IPS DF 6.9 (cell line): ENCODE results near the gene ANKRD2.

Experiments used
- DNase-seq: peaks from one replicate; pipeline ENCODE4 v3.0.0-alpha.2; 2013; ENCODE audit warnings: low read depth, low spot score
- H3K27ac ChIP-seq: one replicate; pipeline ENCODE4 v1.5.1; 2013; ENCODE audit warnings: low read length, control low read depth
- H3K27me3 ChIP-seq: 2 replicates; pipeline ENCODE4 v1.6.1; 2013; ENCODE audit warnings: mild to moderate bottlenecking, low read length; ENCODE audit not compliant: control insufficient read depth, insufficient read depth
- H3K36me3 ChIP-seq: 2 replicates; pipeline ENCODE4 v1.6.1; 2013; ENCODE audit warnings: low read length; ENCODE audit not compliant: control insufficient read depth, insufficient read depth
- H3K4me1 ChIP-seq: 2 replicates; pipeline ENCODE4 v1.6.1; 2013; ENCODE audit warnings: low read length; ENCODE audit not compliant: control insufficient read depth, insufficient read depth
- H3K4me3 ChIP-seq: 2 replicates; pipeline ENCODE4 v1.5.1; 2013; ENCODE audit warnings: mild to moderate bottlenecking, low read length
- H3K9me3 ChIP-seq: 2 replicates; pipeline ENCODE4 v1.6.1; 2013; ENCODE audit warnings: low read length, inconsistent platforms; ENCODE audit not compliant: control insufficient read depth, insufficient read depth
- WGBS: extraction: QIAGEN DNeasy Blood & Tissue Kit; methylation state at CpG from one replicate; pipeline ENCODE4 v1.1.7; 2013; ENCODE audit warnings: mixed read lengths, missing lambda C conversion rate; ENCODE audit not compliant: insufficient read length, insufficient coverage; 5-methylcytosine and 5-hydroxymethylcytosine counted together

The ANKRD2 gene

DNA sequence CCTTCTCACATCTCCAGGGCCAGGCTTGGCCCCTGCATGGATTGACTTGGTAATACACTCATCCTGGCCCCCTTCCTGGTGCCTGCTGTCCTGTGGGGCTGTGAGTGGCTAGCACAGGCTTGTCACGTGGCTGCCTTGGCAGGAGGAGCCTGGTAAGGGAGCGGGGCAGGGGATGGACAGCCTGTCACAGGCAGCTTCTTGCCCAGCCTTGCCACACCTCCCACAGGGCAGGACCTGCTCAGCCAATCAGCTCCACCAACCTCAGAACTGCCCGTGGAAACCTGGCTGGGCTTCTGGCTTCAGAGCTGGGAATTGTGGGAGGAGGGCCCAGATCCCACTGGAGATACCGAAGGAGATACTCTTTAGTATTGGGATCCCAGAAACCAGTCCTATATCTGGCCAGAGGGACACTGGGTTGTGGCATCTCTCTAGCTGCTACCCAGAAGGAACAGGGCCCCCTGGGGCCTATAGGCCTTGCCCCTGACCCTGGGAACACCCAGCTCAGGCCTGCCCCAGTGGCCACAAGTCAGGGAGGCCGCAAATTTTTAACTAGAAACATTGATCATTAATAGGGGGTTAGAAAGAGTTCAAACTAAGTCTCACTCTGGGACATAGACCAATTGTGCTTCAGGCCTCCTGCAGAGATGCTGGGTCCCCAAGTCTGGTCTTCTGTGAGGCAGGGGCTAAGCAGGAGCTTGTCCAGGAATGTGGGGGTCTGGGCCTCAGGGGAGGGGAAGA lies 11.7 kb downstream of the ANKRD2 start, which contains the start of gene HOGA1:
Gene HOGA1, plus strand, starts transcription at position 330 of the 738 bp plus-strand sequence. Its CDS starts 315 bp downstream, at position 645.
- peak; percentile 37 for DNase-seq
- H3K4me1 ChIP-seq, result peaks cover 1% of the 10 kb centered on the region; the same call in 1 of the 2 replicates
- no peaks in the 10 kb centered on the region for H3K27me3 ChIP-seq

DNA sequence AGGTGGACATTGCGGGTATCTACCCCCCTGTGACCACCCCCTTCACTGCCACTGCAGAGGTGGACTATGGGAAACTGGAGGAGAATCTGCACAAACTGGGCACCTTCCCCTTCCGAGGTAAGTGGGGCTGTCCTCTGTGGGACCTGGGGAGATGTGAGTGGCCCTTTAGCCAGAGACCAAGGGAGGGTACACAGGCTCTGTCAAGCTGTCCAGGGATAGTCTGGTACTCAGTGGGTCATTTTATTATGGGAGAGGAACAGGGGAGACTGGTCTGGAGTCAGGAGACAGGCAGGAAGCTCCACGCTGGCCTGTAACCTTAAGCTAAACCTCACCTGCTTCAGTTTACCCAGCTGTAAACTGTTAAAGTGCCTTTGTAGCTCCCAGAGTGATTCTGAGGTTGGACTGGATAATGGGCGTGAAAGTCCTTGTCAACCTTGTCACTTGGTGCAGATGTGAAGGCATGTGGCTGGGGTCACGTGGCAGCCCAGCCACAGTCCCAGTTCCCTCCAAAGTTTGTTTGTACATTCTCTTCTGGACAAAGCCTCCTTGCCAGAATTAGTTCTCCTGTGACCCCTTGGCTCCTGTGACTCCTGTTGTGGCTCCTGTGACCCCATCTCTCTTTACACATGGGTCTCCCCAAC lies 12.3 kb downstream of the ANKRD2 start:
- DNase-seq, result no peak
- no peak overlapping the region for H3K27ac ChIP-seq
- no peaks in the 10 kb centered on the region for H3K27me3 ChIP-seq
- H3K9me3 ChIP-seq, result no peaks in the 10 kb centered on the region
- H3K4me1 ChIP-seq, result peaks cover 1% of the 10 kb centered on the region; the same call in 1 of the 2 replicates
- H3K4me3 ChIP-seq, result no peak overlapping the region
- no peaks in the 10 kb centered on the region; the same call in 1 of the 2 replicates for H3K36me3 ChIP-seq
- WGBS, result no CpG with 5 or more reads among the region's 5 CpGs

More for the DNA sequence above, 11.7 kb downstream of the ANKRD2 start, which contains the start of gene HOGA1:
- H3K9me3 ChIP-seq, result no peaks in the 10 kb centered on the region
- no peaks in the 10 kb centered on the region; the same call in 1 of the 2 replicates for H3K36me3 ChIP-seq
- H3K27ac ChIP-seq, result no peak within 1 kb of the TSS
- H3K4me3 ChIP-seq, result no peak within 1 kb of the TSS
- WGBS, result no CpG with 5 or more reads among the region's 5 CpGs

DNA sequence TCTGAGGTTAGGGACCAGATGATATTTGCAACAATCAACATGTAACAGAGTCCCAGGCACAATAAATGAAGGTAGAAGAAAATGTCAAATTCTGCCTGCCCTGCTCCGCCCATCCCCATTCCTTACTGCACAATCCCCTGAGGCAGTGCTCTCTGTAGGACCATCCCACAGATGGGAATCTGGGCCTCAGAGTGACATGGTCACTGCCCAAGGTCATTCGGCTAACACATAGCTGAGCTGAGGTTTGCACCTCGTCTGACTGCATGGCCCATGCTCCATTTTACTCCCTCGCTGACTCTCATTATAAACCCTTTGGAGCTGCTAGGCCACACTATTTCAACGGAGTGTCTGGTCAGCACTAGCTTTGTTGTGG lies 12.8 kb downstream of the ANKRD2 start:
- no peak overlapping the region for H3K27ac ChIP-seq

DNA sequence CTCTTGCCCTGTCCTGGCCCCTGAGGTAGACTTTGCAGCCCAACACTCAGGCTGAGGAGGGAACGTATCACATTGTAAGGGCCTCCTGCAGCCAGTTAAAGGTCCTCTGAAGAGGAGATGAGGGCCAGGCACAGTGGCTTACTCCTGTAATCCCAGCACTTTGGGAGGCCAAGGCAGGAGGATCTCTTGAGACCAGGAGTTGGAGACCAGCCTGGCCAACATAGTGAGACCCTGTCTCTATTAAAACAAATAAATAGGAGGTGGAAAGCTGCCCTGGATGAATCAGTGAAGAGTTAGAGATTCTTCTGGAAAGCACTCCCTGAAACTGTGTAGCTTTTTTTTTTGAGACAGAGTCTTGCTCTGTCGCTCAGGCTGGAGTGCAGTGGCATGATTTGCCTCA lies 14.6 kb downstream of the ANKRD2 start:
- H3K4me1 ChIP-seq, result peaks cover 1% of the 10 kb centered on the region; the same call in 1 of the 2 replicates
- no peaks in the 10 kb centered on the region for H3K27me3 ChIP-seq
- H3K9me3 ChIP-seq, result no peaks in the 10 kb centered on the region
- H3K36me3 ChIP-seq, result no peaks in the 10 kb centered on the region; the same call in 1 of the 2 replicates
- WGBS, result no CpG with 5 or more reads among the region's 2 CpGs
- DNase-seq, result no peak
- H3K27ac ChIP-seq, result no peak overlapping the region
- no peak overlapping the region for H3K4me3 ChIP-seq

More for the DNA sequence above, 12.8 kb downstream of the ANKRD2 start:
- WGBS, result no CpG with 5 or more reads among the region's 5 CpGs
- Histone ChIP-seq H3K4me1 (peaks cover 1% of the 10 kb centered on the region; the same call in 1 of the 2 replicates), H3K9me3 (no peaks in the 10 kb centered on the region), H3K27me3 (no peaks in the 10 kb centered on the region), H3K36me3 (no peaks in the 10 kb centered on the region; the same call in 1 of the 2 replicates), H3K4me3 (no peak overlapping the region)
- DNase-seq, result no peak

DNA sequence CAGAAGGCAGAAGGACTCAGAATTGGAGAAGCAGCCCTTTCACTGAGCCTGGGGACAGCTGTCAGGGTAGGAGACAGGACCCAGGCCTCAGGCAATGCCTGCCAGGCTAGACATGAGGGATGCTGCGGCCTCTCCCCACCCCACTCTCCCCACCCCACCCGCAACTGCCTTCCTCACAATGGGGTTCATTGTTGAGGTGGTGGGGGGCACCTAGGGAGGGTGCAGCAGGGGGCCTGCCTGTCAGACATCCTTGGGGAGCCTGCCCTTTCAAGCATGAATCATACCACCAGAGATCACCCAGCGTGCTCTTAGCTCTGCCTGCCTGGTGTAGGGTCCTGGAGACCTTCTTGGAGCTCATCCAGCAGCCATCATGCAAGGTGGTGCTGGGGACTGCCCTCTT lies 16.9 kb downstream of the ANKRD2 start, which contains the start of gene C10orf62:
Gene C10orf62, plus strand, starts transcription at position 243 of the 400 bp plus-strand sequence. CDS start 177 bp downstream, outside the sequence.
- DNase-seq, result no peak
- no peak within 1 kb of the TSS for H3K27ac ChIP-seq
- WGBS, result no CpG with 5 or more reads among the region's 3 CpGs
- peaks cover 1% of the 10 kb centered on the region; the same call in 1 of the 2 replicates for H3K4me1 ChIP-seq
- H3K4me3 ChIP-seq, result no peak within 1 kb of the TSS
- H3K27me3 ChIP-seq, result no peaks in the 10 kb centered on the region
- H3K36me3 ChIP-seq, result no peaks in the 10 kb centered on the region
- H3K9me3 ChIP-seq, result no peaks in the 10 kb centered on the region

DNA sequence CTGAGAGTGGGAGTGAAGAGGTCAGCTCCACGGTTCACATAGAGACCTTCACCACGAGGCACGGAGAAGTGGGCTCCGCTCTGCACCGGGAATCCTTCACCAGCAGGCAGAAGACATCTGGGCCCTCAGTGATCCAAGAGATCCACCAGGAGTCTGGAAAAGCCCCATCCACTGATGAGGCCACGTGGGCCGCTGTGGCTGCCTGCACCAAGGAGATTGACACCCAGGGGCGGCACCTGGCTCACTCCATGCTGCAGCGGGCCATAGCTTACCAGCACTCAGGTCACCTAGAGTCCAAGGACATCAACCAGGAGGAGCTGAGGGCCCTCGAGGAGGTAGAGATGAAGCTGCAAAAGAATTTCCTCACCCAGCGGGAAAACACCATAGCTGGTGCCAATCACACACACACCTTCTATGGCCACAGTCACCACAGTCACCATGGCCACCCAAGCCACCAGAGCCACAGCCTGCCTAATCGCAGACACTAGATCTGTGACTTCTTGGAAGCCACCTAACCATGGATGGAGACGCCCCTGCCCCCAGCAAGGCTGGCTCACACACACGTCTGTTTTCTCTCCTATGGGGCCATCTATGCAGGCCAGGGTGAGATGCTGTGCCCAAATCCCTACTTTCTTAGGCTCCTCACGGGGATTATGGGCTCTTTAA lies 17.6 kb downstream of the ANKRD2 start:
- DNase-seq, result no peak
- Histone ChIP-seq H3K27me3 (no peaks in the 10 kb centered on the region), H3K4me3 (no peak overlapping the region; the same call in 1 of the 2 replicates), H3K4me1 (no peaks in the 10 kb centered on the region), H3K36me3 (no peaks in the 10 kb centered on the region), H3K9me3 (no peaks in the 10 kb centered on the region), H3K27ac (no peak overlapping the region)
- WGBS, result no CpG with 5 or more reads among the region's 15 CpGs

DNA sequence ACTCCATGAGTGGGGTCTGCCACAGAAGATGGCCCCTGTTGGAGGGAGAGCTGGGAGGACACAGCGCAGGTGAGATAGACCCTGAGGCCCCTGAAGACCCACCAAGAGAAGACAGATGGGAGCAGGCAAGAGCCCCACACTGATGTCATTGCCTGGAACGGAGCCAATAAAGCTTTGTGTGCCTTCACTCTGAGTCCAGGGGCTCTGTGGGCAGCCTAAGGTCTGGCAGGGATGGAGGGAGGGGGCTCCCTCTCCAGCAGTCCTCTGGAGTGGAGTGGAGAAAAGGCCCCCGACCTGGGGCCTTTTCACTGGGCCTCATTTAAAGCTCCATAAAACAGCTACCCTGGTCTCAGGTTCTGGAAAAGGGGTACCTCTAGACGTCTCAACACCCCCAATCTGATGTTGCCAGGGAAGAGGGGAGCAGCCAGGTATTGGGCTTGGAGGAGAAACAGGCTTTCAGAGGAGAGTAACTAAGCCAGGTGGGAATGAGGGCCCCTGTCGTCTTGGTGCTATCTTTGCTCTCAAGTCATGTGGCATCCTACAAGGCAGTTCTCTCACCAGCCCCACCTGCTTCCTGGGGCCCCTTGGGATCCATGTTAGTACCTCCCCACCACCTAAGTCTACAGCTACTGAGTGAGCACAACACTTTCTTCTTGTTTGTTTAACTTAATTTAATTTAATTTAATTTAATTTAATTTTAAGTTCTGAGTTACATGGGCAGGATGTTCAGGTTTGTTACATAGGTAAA lies 18.3 kb downstream of the ANKRD2 start:
- Histone ChIP-seq H3K9me3 (no peaks in the 10 kb centered on the region), H3K4me1 (no peaks in the 10 kb centered on the region), H3K27me3 (no peaks in the 10 kb centered on the region), H3K27ac (no peak overlapping the region), H3K4me3 (no peak overlapping the region; the same call in 1 of the 2 replicates), H3K36me3 (no peaks in the 10 kb centered on the region)
- no peak for DNase-seq
- WGBS, result no CpG with 5 or more reads among the region's 5 CpGs

DNA sequence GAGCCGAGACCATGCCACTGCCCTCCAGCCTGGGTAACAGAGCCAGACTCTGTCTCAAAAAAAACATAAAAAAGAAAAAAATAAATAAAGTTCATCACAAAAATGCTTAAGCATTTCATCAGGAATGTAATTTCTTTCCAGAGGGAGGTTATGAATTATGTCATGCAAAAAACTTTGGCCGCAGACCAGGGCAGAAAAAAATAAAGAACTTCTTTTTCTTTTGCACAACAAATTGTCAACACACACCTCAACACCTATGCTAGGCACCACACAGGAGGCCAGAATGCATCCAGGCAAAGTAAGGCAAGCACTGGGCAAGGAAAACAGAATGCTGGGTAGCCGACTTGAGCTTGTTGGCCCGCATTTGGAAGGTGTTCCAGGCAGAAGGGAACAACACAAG lies 20.8 kb downstream of the ANKRD2 start:
- H3K4me3 ChIP-seq, result no peak overlapping the region
- H3K9me3 ChIP-seq, result no peaks in the 10 kb centered on the region
- no peak for DNase-seq
- no peaks in the 10 kb centered on the region for H3K36me3 ChIP-seq
- H3K4me1 ChIP-seq, result no peaks in the 10 kb centered on the region
- WGBS, result no CpG with 5 or more reads among the region's 4 CpGs
- no peak overlapping the region for H3K27ac ChIP-seq
- H3K27me3 ChIP-seq, result no peaks in the 10 kb centered on the region

DNA sequence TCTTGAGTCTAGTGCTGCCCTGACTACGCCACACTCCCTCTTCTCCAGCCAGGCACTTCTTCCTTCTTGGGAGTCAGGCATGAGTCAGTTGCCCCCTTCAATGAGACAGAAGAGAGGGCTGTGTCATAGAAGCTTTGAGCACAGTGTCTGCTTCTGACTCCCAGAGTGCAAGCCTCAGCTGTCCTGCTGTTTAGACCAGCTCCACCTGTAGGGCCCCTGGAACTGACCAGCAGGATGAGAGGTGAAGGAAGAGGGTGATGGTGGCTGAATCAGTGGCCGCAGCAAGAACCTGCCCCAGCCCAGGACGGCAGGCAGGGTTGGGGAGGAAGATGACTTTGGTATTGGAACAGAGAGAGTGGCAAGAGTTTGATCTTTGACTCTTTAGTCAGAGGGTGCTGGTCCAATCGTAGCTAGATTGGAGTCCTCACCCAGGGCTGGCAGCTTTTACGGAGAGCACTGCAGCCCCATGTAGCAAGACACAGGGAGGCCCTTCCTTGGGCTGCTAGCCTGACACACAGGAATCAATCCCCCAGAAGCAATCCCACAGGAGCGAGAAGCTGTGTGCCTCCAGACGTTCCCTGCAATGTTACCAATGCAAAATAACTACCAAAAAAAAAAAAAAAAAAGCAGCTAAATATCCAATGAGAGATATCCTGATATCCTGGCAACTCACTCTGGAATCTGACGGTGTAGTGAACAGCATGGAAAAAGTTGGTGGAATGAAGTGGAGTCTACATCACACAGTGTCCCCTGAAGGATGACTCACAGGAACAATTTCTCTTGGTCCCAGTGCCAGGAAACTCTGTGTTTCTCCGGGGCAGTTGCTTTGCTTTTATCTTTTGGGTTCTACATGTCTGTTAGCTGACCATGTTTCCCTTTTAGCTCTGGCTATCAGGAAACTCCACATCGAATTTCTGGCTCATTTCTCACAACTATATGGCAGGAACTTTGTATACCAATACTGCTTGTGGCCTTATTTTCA lies 23.8 kb downstream of the ANKRD2 start:
- no CpG with 5 or more reads among the region's 10 CpGs for WGBS
- H3K4me3 ChIP-seq, result no peak overlapping the region
- H3K36me3 ChIP-seq, result no peaks in the 10 kb centered on the region
- no peaks in the 10 kb centered on the region for H3K9me3 ChIP-seq
- no peaks in the 10 kb centered on the region for H3K4me1 ChIP-seq
- no peaks in the 10 kb centered on the region for H3K27me3 ChIP-seq
- H3K27ac ChIP-seq, result no peak overlapping the region
- DNase-seq, result no peak
